Glutamatergic neuron (in vitro differentiated cells): ENCODE measurements around the gene SSX2IP. TPM values are rescaled to one million over a fixed set of nuclear protein-coding genes. Genes with fewer than 3 reads are reported as not detected.

Source experiments
- DNase-seq: peaks from one replicate; pipeline ENCODE4 v3.0.0; 2022
- H3K27ac Mint-ChIP-seq: one replicate; pipeline ENCODE4 v1.8.0; 2020; ENCODE audit warnings: mild to moderate bottlenecking, mixed read lengths, inconsistent platforms; ENCODE audit not compliant: unreplicated experiment
- H3K27me3 Mint-ChIP-seq: one replicate; pipeline ENCODE4 v1.8.0; 2020; ENCODE audit warnings: mild to moderate bottlenecking, moderate library complexity, mixed read lengths, inconsistent platforms; ENCODE audit not compliant: unreplicated experiment
- H3K36me3 Mint-ChIP-seq: one replicate; pipeline ENCODE4 v1.8.0; 2020; ENCODE audit warnings: mild to moderate bottlenecking, mixed read lengths, inconsistent platforms; ENCODE audit not compliant: unreplicated experiment
- H3K4me1 Mint-ChIP-seq: one replicate; pipeline ENCODE4 v1.8.0; 2020; ENCODE audit warnings: mild to moderate bottlenecking, low read depth, mixed read lengths, inconsistent platforms; ENCODE audit not compliant: unreplicated experiment
- H3K4me3 Mint-ChIP-seq: one replicate; pipeline ENCODE4 v1.8.0; 2020; ENCODE audit warnings: mild to moderate bottlenecking, mixed read lengths, inconsistent platforms; ENCODE audit not compliant: unreplicated experiment
- H3K9me3 Mint-ChIP-seq: one replicate; pipeline ENCODE4 v1.8.0; 2020; ENCODE audit warnings: mild to moderate bottlenecking, moderate library complexity, mixed read lengths, inconsistent platforms; ENCODE audit not compliant: unreplicated experiment
- CTCF ChIP-seq: fragments of 200-600 bp; sonication (generic); IDR thresholded peaks from one replicate; pipeline ENCODE4 v1.5.0; 2021; ENCODE audit not compliant: partially characterized antibody, unreplicated experiment
- total RNA-seq: library from RNA; stranded (reverse); fragmentation: NEBNext Ultra II Directional; extraction: Animal tissue kit (Norgen Biotek cat#: 25700); gene quantifications from one replicate; pipeline ENCODE4 v1.2.1, GENCODE V29; 2021; ENCODE audit not compliant: unreplicated experiment

SSX2IP gene
- total RNA-seq, 1 donor from 2014 or later: 16.0 TPM

DNA sequence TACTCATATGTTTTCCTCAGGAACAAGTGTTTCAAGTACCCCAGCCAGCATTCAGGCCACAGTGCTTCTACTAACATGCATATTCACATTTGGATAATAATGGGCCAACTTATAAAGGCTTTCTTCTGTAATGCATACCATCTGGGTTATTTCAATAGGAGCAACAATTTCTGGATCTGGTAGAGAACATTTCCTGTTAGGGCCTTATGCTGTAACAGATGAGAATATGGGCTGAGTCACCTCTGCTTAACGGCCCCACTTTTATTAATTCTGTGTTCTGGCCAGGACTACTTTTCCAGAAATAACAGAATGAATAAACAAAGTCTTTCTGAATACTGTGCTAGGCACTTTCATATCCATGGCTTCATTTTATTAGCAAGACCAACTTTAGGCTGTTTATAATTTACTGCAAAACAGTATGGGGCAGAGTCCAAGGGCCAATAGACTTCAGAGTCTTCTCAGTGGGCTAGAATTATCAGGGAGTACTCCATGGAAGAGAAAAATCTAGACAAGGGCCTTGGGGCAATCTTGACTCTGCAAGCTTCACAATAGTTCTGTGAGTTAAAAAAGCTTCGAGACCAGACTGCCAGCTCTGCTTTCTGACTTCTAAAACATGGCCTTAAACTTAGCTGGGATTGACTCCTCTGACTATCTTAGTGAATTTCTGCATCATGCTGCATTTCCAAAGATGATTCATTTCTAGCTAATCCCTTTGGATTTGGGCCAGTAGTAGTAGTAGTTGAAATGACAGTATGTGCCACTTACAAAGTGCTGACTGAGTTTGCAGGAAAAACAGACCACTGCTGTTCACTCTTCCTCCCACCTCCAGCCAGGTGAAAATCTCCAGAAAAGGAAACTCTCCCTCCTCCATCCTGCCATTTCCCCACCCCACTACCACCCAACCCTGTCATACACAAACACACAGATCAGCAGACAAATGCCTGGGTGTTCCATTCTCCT, 8.2 kb upstream of the SSX2IP start:
- DNase-seq: no peak
- no peaks in the 10 kb centered on the region for H3K36me3 Mint-ChIP-seq
- H3K27ac Mint-ChIP-seq: no peak overlapping the region
- H3K9me3 Mint-ChIP-seq: no peaks in the 10 kb centered on the region
- peaks cover 5% of the 10 kb centered on the region for H3K4me1 Mint-ChIP-seq
- H3K27me3 Mint-ChIP-seq: no peaks in the 10 kb centered on the region
- H3K4me3 Mint-ChIP-seq: no peak overlapping the region
- TF ChIP-seq CTCF: no peak

DNA sequence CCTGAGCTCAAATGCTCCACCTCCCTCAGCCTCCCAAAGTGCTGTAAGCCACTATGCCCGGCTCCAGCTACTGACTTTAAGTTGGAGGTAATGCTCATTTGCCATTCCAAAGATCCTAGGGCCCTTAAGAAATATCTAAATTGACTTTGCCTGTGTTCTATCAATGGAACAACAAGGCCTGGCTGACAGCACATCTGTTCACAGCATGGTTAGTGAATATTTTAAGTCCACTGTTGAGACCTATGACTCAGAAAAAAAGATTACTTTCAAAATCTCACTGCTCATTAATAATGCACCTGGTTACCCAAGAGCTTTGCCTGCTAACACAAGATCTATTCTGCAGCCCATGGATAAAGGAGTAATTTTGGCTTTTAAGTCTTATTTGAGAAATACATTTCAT, 3.5 kb upstream of the SSX2IP start:
- Mint-ChIP-seq H3K27me3 (peaks cover 4% of the 10 kb centered on the region), H3K36me3 (no peaks in the 10 kb centered on the region), H3K4me3 (no peak overlapping the region), H3K27ac (no peak overlapping the region), H3K9me3 (peaks cover 2% of the 10 kb centered on the region), H3K4me1 (peaks cover 12% of the 10 kb centered on the region)
- DNase-seq: no peak
- TF ChIP-seq CTCF: no peak

GRCh38 chr1:84693005-84693404, 2.7 kb upstream of the SSX2IP start:
- peaks cover 19% of the 10 kb centered on the region for H3K4me1 Mint-ChIP-seq
- H3K36me3 Mint-ChIP-seq: no peaks in the 10 kb centered on the region
- peaks cover 2% of the 10 kb centered on the region for H3K9me3 Mint-ChIP-seq
- peaks cover 4% of the 10 kb centered on the region for H3K27me3 Mint-ChIP-seq
- no peak overlapping the region for H3K27ac Mint-ChIP-seq
- TF ChIP-seq CTCF: no peak
- DNase-seq: no peak
- no peak overlapping the region for H3K4me3 Mint-ChIP-seq

DNA sequence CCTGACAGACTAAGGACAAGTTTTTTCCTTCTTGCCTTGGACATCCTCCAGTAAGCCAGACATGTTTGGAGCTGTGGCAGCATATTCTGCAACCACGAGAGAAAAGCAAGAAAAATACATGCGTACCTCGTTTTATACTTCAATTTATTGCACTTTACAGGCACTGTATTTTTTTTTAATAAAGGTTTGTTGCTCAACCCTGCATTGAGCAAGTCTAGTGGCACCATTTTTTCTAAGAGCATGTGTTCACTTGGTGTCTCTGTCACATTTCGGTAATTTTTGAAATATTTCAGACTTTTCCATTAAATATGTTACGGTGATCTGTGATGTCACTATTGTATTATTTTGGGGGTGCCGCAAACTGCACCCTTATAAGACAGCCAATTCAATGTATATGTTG, 2.1 kb upstream of the SSX2IP start:
- Mint-ChIP-seq H3K27ac (no peak overlapping the region), H3K4me3 (no peak overlapping the region), H3K9me3 (peaks cover 2% of the 10 kb centered on the region), H3K36me3 (no peaks in the 10 kb centered on the region), H3K27me3 (peaks cover 4% of the 10 kb centered on the region), H3K4me1 (peaks cover 24% of the 10 kb centered on the region)
- DNase-seq: no peak
- TF ChIP-seq CTCF: no peak

GRCh38 chr1:84691122-84691783, 992 bp upstream of the SSX2IP start:
- Mint-ChIP-seq H3K4me3 (peak overlapping the region; percentile 98), H3K36me3 (no peaks in the 10 kb centered on the region), H3K9me3 (peaks cover 2% of the 10 kb centered on the region), H3K4me1 (peaks cover 30% of the 10 kb centered on the region), H3K27me3 (peaks cover 4% of the 10 kb centered on the region), H3K27ac (peak overlapping the region; percentile 89)
- no peak for TF ChIP-seq CTCF
- DNase-seq: no peak
